ENCODE results near the gene EXTL2. TPM values are rescaled to one million over a fixed set of nuclear protein-coding genes. Genes with fewer than 3 reads are reported as not detected.

The EXTL2 gene
- total and polyA plus RNA-seq, 4 donors, result 3.6 to 8.7 (median 7.6) TPM

GRCh38 chr1:100912019-100912418 is 17.4 kb upstream of the EXTL2 start:
- H3K9ac ChIP-seq (ENCODE audit: low read depth in 1 of 2, low read length in 2 of 2), result no peak overlapping the region
- no peaks in the 10 kb centered on the region for H3K9me3 ChIP-seq (ENCODE audit: control insufficient read depth in 4 of 4, low read length in 3 of 4)
- H3K27me3 ChIP-seq (ENCODE audit: control insufficient read depth in 4 of 4, insufficient read depth in 4 of 4, low read length in 3 of 4), result no peaks in the 10 kb centered on the region
- peaks cover 0 to 4% (median under 1%) of the 10 kb centered on the region in 4 donors for H3K4me1 ChIP-seq (ENCODE audit: control insufficient read depth in 4 of 4, insufficient read depth in 4 of 4, low read length in 3 of 4)
- no peak for TF ChIP-seq JUND (IDR thresholded peaks at IDR 0.05)
- H3K4me3 ChIP-seq (ENCODE audit: low read depth in 1 of 3, low read length in 3 of 3), result no peak overlapping the region
- DNase-seq (ENCODE audit: low spot score), result no peak
- H3K27ac ChIP-seq (ENCODE audit: low read depth in 1 of 2, low read length in 2 of 2), result no peak overlapping the region
- peaks cover 4 to 45% (median 29%) of the 10 kb centered on the region in 4 donors for H3K36me3 ChIP-seq (ENCODE audit: control insufficient read depth in 4 of 4, insufficient read depth in 3 of 4, low read depth in 1 of 4, low read length in 3 of 4)

- Histone ChIP-seq H3K27me3 (ENCODE audit: control insufficient read depth in 4 of 4, insufficient read depth in 4 of 4, low read length in 3 of 4) (no peaks in the 10 kb centered on the region), H3K4me3 (ENCODE audit: low read depth in 1 of 3, low read length in 3 of 3) (no peak overlapping the region), H3K9me3 (ENCODE audit: control insufficient read depth in 4 of 4, low read length in 3 of 4) (no peaks in the 10 kb centered on the region), H3K27ac (ENCODE audit: low read depth in 1 of 2, low read length in 2 of 2) (no peak overlapping the region), H3K4me1 (ENCODE audit: control insufficient read depth in 4 of 4, insufficient read depth in 4 of 4, low read length in 3 of 4) (no peaks in the 10 kb centered on the region), H3K36me3 (ENCODE audit: control insufficient read depth in 4 of 4, insufficient read depth in 3 of 4, low read depth in 1 of 4, low read length in 3 of 4) (peaks cover 7 to 46% (median 35%) of the 10 kb centered on the region in 4 donors), H3K9ac (ENCODE audit: low read depth in 1 of 2, low read length in 2 of 2) (no peak overlapping the region)
- no peak for DNase-seq (ENCODE audit: low spot score)
- TF ChIP-seq REST (IDR thresholded peaks at IDR 0.05) (no peak), ATF3 (IDR thresholded peaks at IDR 0.05) (no peak)
Observed at GRCh38 chr1:100909018-100909417, 14.4 kb upstream of the EXTL2 start.

GRCh38 chr1:100907887-100908286 is 13.2 kb upstream of the EXTL2 start:
- WGBS, result 96% methylated on average over 1 of the region's 1 CpG
- TF ChIP-seq RAD21 (IDR thresholded peaks at IDR 0.05) (no peak), FOXA1 (IDR thresholded peaks at IDR 0.05) (no peak), SP1 (IDR thresholded peaks at IDR 0.05) (no peak), ZBTB33 (IDR thresholded peaks at IDR 0.05) (no peak), JUND (IDR thresholded peaks at IDR 0.05) (no peak), HNF4A (conservative IDR thresholded peaks at IDR 0.05) (no peak), YY1 (IDR thresholded peaks at IDR 0.05) (no peak), REST (IDR thresholded peaks at IDR 0.05) (no peak), HNF4G (IDR thresholded peaks at IDR 0.05) (no peak), NR2F2 (IDR thresholded peaks at IDR 0.05) (no peak), TAF1 (conservative IDR thresholded peaks at IDR 0.05) (no peak)
- no peak for DNase-seq (ENCODE audit: low spot score)
- Histone ChIP-seq H3K4me3 (ENCODE audit: low read depth in 1 of 3, low read length in 3 of 3) (no peak overlapping the region), H3K27me3 (ENCODE audit: control insufficient read depth in 4 of 4, insufficient read depth in 4 of 4, low read length in 3 of 4) (no peaks in the 10 kb centered on the region), H3K27ac (ENCODE audit: low read depth in 1 of 2, low read length in 2 of 2) (no peak overlapping the region), H3K36me3 (ENCODE audit: control insufficient read depth in 4 of 4, insufficient read depth in 3 of 4, low read depth in 1 of 4, low read length in 3 of 4) (peaks cover 7 to 37% (median 29%) of the 10 kb centered on the region in 4 donors), H3K9me3 (ENCODE audit: control insufficient read depth in 4 of 4, low read length in 3 of 4) (no peaks in the 10 kb centered on the region), H3K9ac (ENCODE audit: low read depth in 1 of 2, low read length in 2 of 2) (no peak overlapping the region), H3K4me1 (ENCODE audit: control insufficient read depth in 4 of 4, insufficient read depth in 4 of 4, low read length in 3 of 4) (no peaks in the 10 kb centered on the region)

Measured in liver (tissue), 9 donors.